Right lobe of liver (tissue), 6 donors: ENCODE data around the gene TLE3. TPM values are rescaled to one million over a fixed set of nuclear protein-coding genes. Genes with fewer than 3 reads are reported as not detected.
A peak's percentile ranks its signal among the peaks of the same experiment; 100 is the strongest.

Source experiments
- ATAC-seq, 4 donors: fragments of 200-7000 bp; cut with Tn5 transposase; one replicate each; pipeline ENCODE4 v1.9.1; 2020; ENCODE audit warnings: mild to moderate bottlenecking in 4 of 4, moderate library complexity in 4 of 4
- DNase-seq, 3 donors: peaks; one replicate each; pipeline ENCODE4 v3.0.0-alpha.2; 2020
- H3K27ac ChIP-seq, 3 donors: fragments of 200-600 bp; one replicate each; pipeline ENCODE4 v1.8.0; 2022
- H3K27me3 ChIP-seq, 2 donors: fragments of 200-600 bp; one replicate each; pipeline ENCODE4 v1.8.0; 2022
- H3K36me3 ChIP-seq, 4 donors: fragments of 200-600 bp; sonication (generic) in 1 of 4; one replicate each; pipeline versions ENCODE4 v1.5.1 to v1.8.0; 2017 to 2022; ENCODE audit warnings: control low read depth in 1 of 4
- H3K4me1 ChIP-seq, 4 donors: fragments of 200-600 bp; sonication (generic) in 1 of 4; one replicate each; pipeline versions ENCODE4 v1.5.1 to v1.8.0; 2017 to 2022; ENCODE audit warnings: control low read depth in 1 of 4
- H3K4me3 ChIP-seq, 3 donors: fragments of 200-600 bp; one replicate each; pipeline ENCODE4 v1.8.0; 2022
- H3K9me3 ChIP-seq, 4 donors: fragments of 200-600 bp; sonication (generic) in 1 of 4; one replicate each; pipeline versions ENCODE4 v1.5.1 to v1.8.0; 2017 to 2022; ENCODE audit warnings: control low read depth in 1 of 4
- CTCF ChIP-seq, 4 donors: fragments of 200-600 bp in 3 of 4; fragments of 450-650 bp in 1 of 4; IDR thresholded peaks; one replicate each; pipeline versions ENCODE4 v1.5.1 to v1.8.0; 2016 to 2022; ENCODE audit warnings: antibody characterized with exemption in 4 of 4, mild to moderate bottlenecking in 2 of 4
- POLR2A ChIP-seq: fragments of 450-650 bp; IDR thresholded peaks from one replicate; pipeline ENCODE4 v1.6.1; 2017; ENCODE audit warnings: antibody characterized with exemption, mild to moderate bottlenecking
- WGBS: methylation state at CpG from one replicate; pipeline ENCODE4 v1.1.6; 2018; ENCODE audit warnings: low coverage, low lambda C conversion rate; ENCODE audit not compliant: insufficient coverage; ENCODE audit errors: missing lambda C conversion rate; 5-methylcytosine and 5-hydroxymethylcytosine counted together
- intact Hi-C, 2 donors: fragments of 100-400 bp; cut with DNase I; formaldehyde crosslinking; loops; one replicate each; pipeline versions ENCODE4 v1.11.2 to v1.14.1; 2022
- total RNA-seq, 6 experiments: library from RNA; depleted of rRNA in 2 of 6; stranded (reverse); fragments of >200 nt in 2 of 6; fragmentation: NEBNext Ultra II Directional in 3 of 6; extraction: Animal tissue kit (Norgen Biotek cat#: 25700) in 3 of 6; gene quantifications; one replicate each; pipeline versions ENCODE4 v1.1.0 to v1.2.4, GENCODE V29; 2016 to 2023
- donor health status: DM: no; HTN: yes; CAD: no.
- donor health status: DM: no; HTN: no; CAD: no.
- donor health status: DM: no; HTN: no; CAD: no.
- donor health status: DM: no; HTN: yes; CAD: no.
- donor health status: DM: no; HTN: yes; CAD: no.

TLE3 gene
- total RNA-seq, 6 experiments from 2014 or later, result 8.9 to 38.2 (median 21.2) TPM

- Histone ChIP-seq H3K9me3 (no peaks in the 10 kb centered on the region), H3K4me3 (no peak overlapping the region), H3K36me3 (peaks cover 0 to 92% (median 40%) of the 10 kb centered on the region in 4 donors), H3K27ac (no peak overlapping the region), H3K27me3 (no peaks in the 10 kb centered on the region), H3K4me1 (no peaks in the 10 kb centered on the region)
- WGBS, result 53% methylated on average over 3 of the region's 15 CpGs
- TF ChIP-seq CTCF (IDR thresholded peaks at IDR 0.05), result no peak
- no peak for TF ChIP-seq POLR2A
- no peak for ATAC-seq
- peak in 2 of 3 donors; percentile 41 to 48 for DNase-seq
- intact Hi-C loops, result no loop called here
Measured at GRCh38 chr15:70053001-70053715, 44.6 kb downstream of the TLE3 start.

- 100% methylated on average over 1 of the region's 9 CpGs for WGBS
- H3K9me3 ChIP-seq, result no peaks in the 10 kb centered on the region
- peaks cover 0 to 82% (median 33%) of the 10 kb centered on the region in 4 donors for H3K36me3 ChIP-seq
- no peak for ATAC-seq
- no peak overlapping the region for H3K27ac ChIP-seq
- no peak for TF ChIP-seq CTCF (IDR thresholded peaks at IDR 0.05)
- no peak for TF ChIP-seq POLR2A
- H3K4me1 ChIP-seq, result no peaks in the 10 kb centered on the region
- DNase-seq, result peak in 1 of 3 donors; percentile 34
- intact Hi-C loops, result no loop called here
- H3K4me3 ChIP-seq, result no peak overlapping the region
- no peaks in the 10 kb centered on the region for H3K27me3 ChIP-seq
Measured at GRCh38 chr15:70051948-70052633, 45.6 kb downstream of the TLE3 start.

GRCh38 chr15:70050970-70051369 lies 46.7 kb downstream of the TLE3 start:
- ATAC-seq, result no peak
- peaks cover 0 to 70% (median 30%) of the 10 kb centered on the region in 4 donors for H3K36me3 ChIP-seq
- no peaks in the 10 kb centered on the region for H3K4me1 ChIP-seq
- intact Hi-C loops, result no loop called here
- TF ChIP-seq CTCF (IDR thresholded peaks at IDR 0.05) (no peak), POLR2A (no peak)
- DNase-seq, result peak in 2 of 3 donors; percentile 33 to 40
- no CpG with 5 or more reads among the region's 7 CpGs for WGBS
- H3K27ac ChIP-seq, result no peak overlapping the region
- H3K27me3 ChIP-seq, result no peaks in the 10 kb centered on the region
- no peak overlapping the region for H3K4me3 ChIP-seq
- no peaks in the 10 kb centered on the region for H3K9me3 ChIP-seq

- 91% methylated on average over 7 of the region's 9 CpGs for WGBS
- TF ChIP-seq POLR2A (no peak), CTCF (IDR thresholded peaks at IDR 0.05) (no peak)
Measured at GRCh38 chr15:70050441-70050840, 47.3 kb downstream of the TLE3 start.

More at GRCh38 chr15:70050441-70050840, 47.3 kb downstream of the TLE3 start:
- Histone ChIP-seq H3K9me3 (no peaks in the 10 kb centered on the region), H3K4me3 (no peak overlapping the region), H3K27ac (no peak overlapping the region), H3K36me3 (peaks cover 0 to 65% (median 29%) of the 10 kb centered on the region in 4 donors), H3K27me3 (no peaks in the 10 kb centered on the region), H3K4me1 (no peaks in the 10 kb centered on the region)
- intact Hi-C loops, result no loop called here
- DNase-seq (peak in 1 of 3 donors; percentile 15), ATAC-seq (no peak)
